H4 (cell line): ENCODE data around the gene AKAP14. TPM values are rescaled to one million over a fixed set of nuclear protein-coding genes. Genes with fewer than 3 reads are reported as not detected.
"Not testable (repeated sequence)": the region's sequence is repeated elsewhere in the genome, so short reads cannot be mapped to it uniquely, and the experiment has no call there.

Source experiments
- DNase-seq: peaks from one replicate; pipeline ENCODE4 v3.0.0-alpha.2; 2015; ENCODE audit warnings: low spot score
- total RNA-seq: library from RNA; depleted of rRNA; stranded (reverse); fragments of >200 nt; shearing (Covaris generic); gene quantifications from 2 replicates; pipeline ENCODE4 v1.2.3, GENCODE V29; 2014; rRNA removed

Gene AKAP14
- total RNA-seq, 1 experiment from 2014 or later: not detected

DNA sequence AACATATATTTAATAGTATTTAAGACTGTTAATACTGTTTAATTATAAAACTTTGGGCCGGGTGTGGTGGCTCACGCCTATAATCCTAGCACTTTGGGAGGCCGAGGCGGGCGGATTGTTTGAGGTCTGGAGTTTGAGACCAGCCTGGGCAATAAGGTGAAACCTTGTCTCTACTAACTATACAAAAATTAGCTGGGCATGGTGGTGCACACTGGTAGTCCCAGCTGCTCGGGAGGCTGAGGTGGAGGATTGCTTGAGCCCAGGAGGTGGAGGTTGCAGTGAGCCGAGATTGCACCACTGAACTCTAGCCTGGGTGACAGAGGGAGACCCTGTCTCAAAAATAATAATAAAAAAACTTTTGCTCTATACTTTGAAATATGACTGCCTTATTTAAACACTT lies 26.7 kb downstream of the AKAP14 start:
- not testable (repeated sequence) for DNase-seq

GRCh38 chrX:119935215-119935874 lies 39.7 kb downstream of the AKAP14 start:
- no peak for DNase-seq

GRCh38 chrX:119941336-119941735 lies 45.6 kb downstream of the AKAP14 start:
- DNase-seq: no peak

DNA sequence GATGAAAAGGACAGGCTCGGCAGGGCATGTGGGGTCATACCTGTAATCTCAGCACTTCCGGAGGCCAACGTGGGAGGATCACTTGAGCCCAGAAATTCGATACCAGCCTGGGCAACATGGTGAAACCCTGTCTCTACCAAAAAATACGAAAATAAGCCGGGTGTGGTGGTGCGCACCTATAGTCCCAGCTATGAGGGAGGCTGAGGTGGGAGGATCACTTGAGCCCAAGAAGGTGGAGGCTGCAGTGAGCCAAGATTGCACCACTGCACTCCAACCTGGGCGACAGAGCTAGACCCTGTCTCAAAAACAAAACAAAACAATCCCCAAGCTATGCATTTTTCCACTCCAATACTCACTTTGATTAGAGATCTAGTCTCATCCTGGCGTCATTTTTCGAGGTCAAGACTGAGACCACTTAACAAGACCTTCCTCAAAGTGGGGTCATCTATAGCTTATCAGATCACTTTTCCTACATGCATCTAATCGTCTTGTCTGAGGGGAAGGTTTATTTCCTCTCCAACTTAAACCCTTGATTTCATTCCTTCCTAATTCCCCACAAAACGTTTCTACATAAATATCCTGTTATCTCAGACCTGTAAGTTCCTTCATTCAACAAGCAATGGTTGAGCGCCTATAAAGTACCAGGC lies 46.6 kb downstream of the AKAP14 start:
- DNase-seq: no peak

DNA sequence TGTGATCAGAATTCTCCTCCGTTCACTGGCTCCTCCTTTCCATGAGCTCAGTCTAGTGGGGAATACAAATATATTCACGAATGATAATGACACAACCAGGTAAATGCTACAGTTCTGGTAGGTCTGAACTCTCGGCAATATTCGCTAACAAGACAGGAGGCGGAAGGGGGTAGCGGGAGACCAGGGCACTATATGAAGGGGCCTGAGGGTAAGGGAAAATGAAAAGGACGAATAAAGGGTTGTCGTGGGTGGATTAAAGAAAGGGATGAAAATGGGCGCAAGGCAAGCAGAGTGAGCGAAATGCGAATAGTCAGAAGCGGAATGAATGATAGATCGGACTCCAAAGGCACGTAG lies 47.1 kb downstream of the AKAP14 start:
- no peak for DNase-seq

GRCh38 chrX:119943185-119943988 lies 47.7 kb downstream of the AKAP14 start, which contains the start of gene NKAP:
TSS of gene NKAP (minus strand) at chrX:119943751. CDS start at chrX:119943605, 146 bp downstream.
- DNase-seq: peak; percentile 85

GRCh38 chrX:119945481-119945880 lies 49.8 kb downstream of the AKAP14 start:
- DNase-seq: no peak

- DNase-seq: no peak
Observed at GRCh38 chrX:119948381-119948780, 52.7 kb downstream of the AKAP14 start.

- DNase-seq: no peak
Observed at GRCh38 chrX:119954374-119954773, 58.7 kb downstream of the AKAP14 start.

GRCh38 chrX:119955807-119956570 lies 60.3 kb downstream of the AKAP14 start:
- not testable (repeated sequence) for DNase-seq

DNA sequence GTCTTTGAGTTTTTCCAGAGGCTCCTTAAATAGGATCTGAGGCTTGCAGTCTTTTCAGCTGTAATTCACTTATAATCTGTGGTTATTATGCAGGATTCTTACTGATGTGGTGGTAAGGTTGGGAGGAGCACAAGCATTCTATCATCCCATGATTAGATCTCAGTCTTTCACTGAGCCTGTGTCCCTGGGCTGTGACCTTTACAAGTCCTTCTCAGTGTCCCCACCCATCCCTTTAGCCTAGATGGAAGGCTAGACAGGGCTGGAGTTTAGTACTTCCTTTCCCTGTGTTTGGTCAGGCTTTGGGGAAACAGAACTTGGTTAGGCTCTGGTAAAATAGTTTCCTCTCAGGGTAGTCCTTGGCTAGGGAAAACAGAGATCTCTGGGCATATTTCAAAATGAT lies 64.9 kb downstream of the AKAP14 start:
- no peak for DNase-seq

GRCh38 chrX:119966837-119967236 lies 71.1 kb downstream of the AKAP14 start:
- not testable (repeated sequence) for DNase-seq

Other genes with a start within 250 kb of the AKAP14 start
- 21.3 and 28.0 TPM in 2 replicates for gene SEPTIN6, start 202.7 kb upstream of the AKAP14 start, total RNA-seq
- gene SOWAHD, start 137.3 kb upstream of the AKAP14 start, total RNA-seq: 0.10 TPM in 1 of 2 replicates, not detected in the other
- gene RPL39, start 104.3 kb upstream of the AKAP14 start, total RNA-seq: 7,124 and 8,669 TPM in 2 replicates
- gene UPF3B, start 42.9 kb upstream of the AKAP14 start, total RNA-seq: 1.5 and 3.7 TPM in 2 replicates
- 27.4 and 27.5 TPM in 2 replicates for gene RNF113A, start 24.2 kb upstream of the AKAP14 start, total RNA-seq
- 163 and 188 TPM in 2 replicates for gene NDUFA1, start 24.1 kb upstream of the AKAP14 start, total RNA-seq
- gene NKAP, start 47.9 kb downstream of the AKAP14 start, total RNA-seq: 3.1 and 3.5 TPM in 2 replicates
- not detected in 2 replicates for gene RHOXF2B, start 181.8 kb downstream of the AKAP14 start, total RNA-seq
- not detected in 2 replicates for gene RHOXF1, start 220.0 kb downstream of the AKAP14 start, total RNA-seq